SK-N-SH treated with all-trans-retinoic acid at 6 μM for 48 hours (cell line): ENCODE data around the gene CHRD.

Experiments
- ESRRG ChIP-seq: fragments of 250-450 bp; sonication (Bioruptor Pico); IDR thresholded peaks from 2 replicates; pipeline ENCODE4 v1.6.1; 2021; ENCODE audit warnings: mild to moderate bottlenecking
- RARB ChIP-seq: fragments of 250-450 bp; sonication (Bioruptor Pico); IDR thresholded peaks from 2 replicates; pipeline ENCODE4 v1.8.0; 2021; ENCODE audit warnings: mild to moderate bottlenecking, moderate library complexity
- SNAI2 ChIP-seq: fragments of 250-450 bp; sonication (Bioruptor Pico); IDR thresholded peaks from 2 replicates; pipeline ENCODE4 v1.5.0; 2020; ENCODE audit warnings: mild to moderate bottlenecking, moderate library complexity
- TSHZ2 ChIP-seq: fragments of 250-450 bp; sonication (Bioruptor Pico); IDR thresholded peaks from 2 replicates; pipeline ENCODE4 v1.5.0; 2020; ENCODE audit warnings: mild to moderate bottlenecking, moderate library complexity
- ZFP30 ChIP-seq: fragments of 450-650 bp; formaldehyde crosslinking; IDR thresholded peaks from 2 replicates; pipeline ENCODE4 v1.5.0; 2022; ENCODE audit warnings: mild to moderate bottlenecking, moderate library complexity
- TF ChIP-seq, protein P1 (sequence below): fragments of 250-450 bp; sonication (Bioruptor Pico); IDR thresholded peaks from 2 replicates; pipeline ENCODE4 v1.5.1; 2020; ENCODE audit warnings: low read depth, mild to moderate bottlenecking, moderate library complexity
- TF ChIP-seq, protein P2 (sequence below): fragments of 250-450 bp; sonication (Bioruptor Pico); IDR thresholded peaks from 2 replicates; pipeline ENCODE4 v1.8.0; 2020; ENCODE audit warnings: mild to moderate bottlenecking, moderate library complexity, borderline replicate concordance

DNA sequence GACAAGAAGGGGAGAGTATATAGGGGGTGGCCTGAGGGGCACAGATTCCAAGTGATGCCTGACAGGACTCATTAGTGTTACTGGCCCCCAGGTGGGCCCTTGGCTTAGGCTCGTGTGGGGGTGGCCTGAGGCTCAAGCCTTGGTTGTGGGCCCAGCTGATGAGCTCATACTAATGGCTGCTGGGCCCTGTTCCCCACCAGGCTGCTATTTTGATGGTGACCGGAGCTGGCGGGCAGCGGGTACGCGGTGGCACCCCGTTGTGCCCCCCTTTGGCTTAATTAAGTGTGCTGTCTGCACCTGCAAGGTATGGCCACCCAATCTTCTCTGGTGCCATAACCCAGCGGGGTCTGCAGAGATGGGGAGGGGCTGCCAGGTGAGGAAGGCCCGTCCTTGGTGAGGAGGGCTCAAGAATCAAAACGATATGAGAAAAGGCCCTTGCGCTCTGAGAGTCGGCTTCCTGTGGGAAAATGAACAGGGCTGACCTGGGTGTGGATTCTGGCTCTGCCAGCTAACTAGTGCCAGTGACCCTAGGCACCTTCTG lies 7.4 kb downstream of the CHRD start:
- TF ChIP-seq TSHZ2 = no peak
- TF ChIP-seq, protein P1, sequence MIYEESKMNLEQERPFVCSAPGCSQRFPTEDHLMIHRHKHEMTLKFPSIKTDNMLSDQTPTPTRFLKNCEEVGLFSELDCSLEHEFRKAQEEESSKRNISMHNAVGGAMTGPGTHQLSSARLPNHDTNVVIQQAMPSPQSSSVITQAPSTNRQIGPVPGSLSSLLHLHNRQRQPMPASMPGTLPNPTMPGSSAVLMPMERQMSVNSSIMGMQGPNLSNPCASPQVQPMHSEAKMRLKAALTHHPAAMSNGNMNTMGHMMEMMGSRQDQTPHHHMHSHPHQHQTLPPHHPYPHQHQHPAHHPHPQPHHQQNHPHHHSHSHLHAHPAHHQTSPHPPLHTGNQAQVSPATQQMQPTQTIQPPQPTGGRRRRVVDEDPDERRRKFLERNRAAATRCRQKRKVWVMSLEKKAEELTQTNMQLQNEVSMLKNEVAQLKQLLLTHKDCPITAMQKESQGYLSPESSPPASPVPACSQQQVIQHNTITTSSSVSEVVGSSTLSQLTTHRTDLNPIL (CRISPR knock-in tag) = no peak
- no peak for TF ChIP-seq SNAI2 (CRISPR knock-in tag)
- no peak for TF ChIP-seq RARB (CRISPR knock-in tag)
- no peak for TF ChIP-seq ESRRG (CRISPR knock-in tag)
- TF ChIP-seq, protein P2, sequence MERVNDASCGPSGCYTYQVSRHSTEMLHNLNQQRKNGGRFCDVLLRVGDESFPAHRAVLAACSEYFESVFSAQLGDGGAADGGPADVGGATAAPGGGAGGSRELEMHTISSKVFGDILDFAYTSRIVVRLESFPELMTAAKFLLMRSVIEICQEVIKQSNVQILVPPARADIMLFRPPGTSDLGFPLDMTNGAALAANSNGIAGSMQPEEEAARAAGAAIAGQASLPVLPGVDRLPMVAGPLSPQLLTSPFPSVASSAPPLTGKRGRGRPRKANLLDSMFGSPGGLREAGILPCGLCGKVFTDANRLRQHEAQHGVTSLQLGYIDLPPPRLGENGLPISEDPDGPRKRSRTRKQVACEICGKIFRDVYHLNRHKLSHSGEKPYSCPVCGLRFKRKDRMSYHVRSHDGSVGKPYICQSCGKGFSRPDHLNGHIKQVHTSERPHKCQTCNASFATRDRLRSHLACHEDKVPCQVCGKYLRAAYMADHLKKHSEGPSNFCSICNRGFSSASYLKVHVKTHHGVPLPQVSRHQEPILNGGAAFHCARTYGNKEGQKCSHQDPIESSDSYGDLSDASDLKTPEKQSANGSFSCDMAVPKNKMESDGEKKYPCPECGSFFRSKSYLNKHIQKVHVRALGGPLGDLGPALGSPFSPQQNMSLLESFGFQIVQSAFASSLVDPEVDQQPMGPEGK (CRISPR knock-in tag) = no peak
- no peak for TF ChIP-seq ZFP30 (CRISPR knock-in tag)
